HG03354 (cell line): Measurements from ENCODE around the gene CYTH4.

Experiments
- ATAC-seq: cut with Tn5 transposase; IDR thresholded peaks from one replicate; pipeline ENCODE4 v1.9.1; 2021; ENCODE audit warnings: mild to moderate bottlenecking; ENCODE audit not compliant: unreplicated experiment, poor library complexity, severe bottlenecking

CYTH4 gene

DNA sequence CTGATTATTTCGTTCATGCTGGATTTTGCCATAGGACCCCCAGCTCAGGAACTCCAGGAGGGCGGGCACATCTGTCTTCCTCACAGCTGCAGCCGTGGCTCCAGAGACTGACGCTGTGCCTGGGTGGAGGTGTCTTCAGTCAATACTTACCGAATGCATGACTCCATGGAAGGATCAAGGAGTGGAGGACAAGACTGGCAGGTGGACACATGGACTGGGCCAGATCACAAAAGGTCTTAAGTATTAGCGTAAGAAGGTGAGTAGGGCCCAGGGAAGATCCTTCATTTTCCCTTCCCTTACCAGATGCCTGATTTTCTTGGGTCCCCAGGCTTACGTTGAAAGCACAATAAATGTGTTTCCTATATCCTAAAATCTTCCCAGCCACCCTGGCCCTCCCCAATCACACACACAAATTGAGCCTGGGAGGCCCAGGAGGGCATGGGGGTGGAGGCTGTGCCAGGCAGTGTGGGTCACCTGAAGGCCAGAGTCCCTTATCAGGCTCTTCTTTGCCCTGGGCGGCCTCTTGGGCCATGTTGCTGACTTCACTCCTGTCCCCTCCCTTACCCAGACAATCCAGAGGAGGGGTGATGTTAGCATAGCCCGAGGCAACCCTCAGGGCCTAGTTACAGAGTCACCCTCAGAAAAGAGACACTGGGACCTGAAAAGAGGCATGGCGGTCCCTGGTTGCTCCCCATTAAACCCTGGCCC lies 56.4 kb downstream of the CYTH4 start:
- ATAC-seq, result no peak

DNA sequence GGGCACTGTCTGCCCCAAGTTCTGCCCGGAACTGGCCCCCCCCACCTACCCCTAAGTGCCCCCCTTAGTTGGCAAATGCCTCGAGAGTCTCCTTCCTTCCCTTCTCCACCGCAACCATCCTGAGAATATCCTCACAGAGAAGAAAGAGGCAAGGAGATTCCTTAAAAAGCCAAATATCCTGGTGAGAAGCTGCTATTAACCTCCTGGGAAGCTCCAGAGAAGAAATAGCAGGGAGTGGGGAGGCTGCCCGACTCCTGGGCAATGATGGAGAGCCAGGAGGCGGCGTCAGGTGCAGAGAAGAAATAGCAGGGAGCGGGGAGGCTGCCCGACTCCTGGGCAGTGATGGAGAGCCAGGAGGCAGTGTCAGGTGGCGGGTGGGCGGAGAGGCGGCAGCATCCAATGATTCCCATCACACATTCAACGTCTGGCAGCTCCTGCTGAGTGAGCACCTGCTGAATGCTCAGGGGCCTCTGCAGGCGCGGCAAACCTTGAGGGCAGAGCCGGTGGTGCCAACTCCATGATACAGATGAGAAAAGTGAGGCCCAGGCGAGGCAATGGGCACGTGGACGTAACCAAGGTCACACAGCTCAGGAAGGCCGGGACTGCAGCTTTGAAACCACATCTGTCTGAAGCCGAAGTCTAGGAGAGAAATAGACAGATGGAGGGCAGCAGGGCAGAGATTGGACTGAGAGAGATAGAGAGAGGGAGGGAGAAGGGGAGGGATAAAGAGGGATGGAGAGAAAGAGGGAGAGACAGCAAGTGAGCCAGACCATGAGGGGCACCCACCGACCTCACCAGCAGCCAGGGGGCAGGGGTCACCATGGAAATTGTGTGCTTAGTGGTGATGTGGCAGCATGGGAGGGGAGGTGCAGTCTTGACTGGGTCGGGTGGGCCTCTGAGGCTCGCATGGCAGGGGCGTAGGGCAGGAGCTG lies 58.3 kb downstream of the CYTH4 start:
- ATAC-seq, result no peak

DNA sequence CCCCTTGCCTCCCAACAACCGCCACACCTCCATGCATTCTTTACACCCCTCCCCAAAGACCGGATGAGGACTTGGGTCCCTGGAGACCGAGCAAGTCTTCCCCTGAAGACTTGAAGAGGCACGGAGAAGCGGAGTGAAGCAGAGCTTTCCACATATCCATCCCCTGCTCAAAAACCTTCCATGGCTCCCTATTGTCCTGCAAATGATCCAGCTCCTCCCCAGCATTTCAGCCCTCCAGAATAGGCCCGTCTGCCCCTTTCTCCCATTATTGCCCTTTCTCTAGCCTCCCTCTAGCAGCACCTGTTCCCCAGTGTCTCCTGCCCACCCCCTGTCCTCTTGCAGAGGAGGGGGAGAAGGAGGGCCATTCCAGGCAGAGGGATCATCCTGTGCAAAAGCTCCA lies 59.8 kb downstream of the CYTH4 start:
- no peak for ATAC-seq

- ATAC-seq, result no peak
Observed at GRCh38 chr22:37343348-37343747, 61.0 kb downstream of the CYTH4 start.

- ATAC-seq, result no peak
Observed at GRCh38 chr22:37343863-37344734, 61.8 kb downstream of the CYTH4 start.

GRCh38 chr22:37344735-37345449 lies 62.6 kb downstream of the CYTH4 start:
- no peak for ATAC-seq

DNA sequence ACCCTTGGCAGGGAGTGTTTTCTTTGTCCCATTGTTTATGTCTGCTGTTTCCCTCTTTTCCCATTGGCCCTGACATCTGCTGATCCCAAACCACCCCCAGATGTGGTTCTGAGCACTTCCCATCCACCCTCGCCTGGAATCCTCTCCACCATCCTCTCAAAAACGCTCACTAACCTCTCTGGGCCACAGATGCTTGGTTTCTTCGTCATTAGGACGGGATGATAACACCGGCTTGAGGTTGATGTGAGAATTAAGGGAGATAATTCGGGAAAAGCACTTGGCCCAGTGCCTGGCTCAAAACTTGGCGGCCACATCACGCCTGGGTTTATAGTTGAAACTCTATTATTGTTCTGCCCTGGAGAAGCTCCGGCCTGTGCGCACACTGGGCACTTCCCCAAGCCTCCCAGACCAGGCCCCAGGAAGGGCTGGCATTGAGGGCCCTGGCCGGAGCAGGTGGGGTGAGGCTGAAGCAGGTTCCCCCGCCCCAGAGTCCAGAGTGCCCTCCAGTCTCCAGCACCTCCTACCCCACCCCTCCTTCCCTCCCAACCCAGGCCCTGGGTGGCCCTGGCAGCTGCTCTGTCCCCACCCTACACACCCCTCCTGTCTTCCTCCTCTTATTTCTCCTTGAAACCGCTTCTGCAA lies 63.7 kb downstream of the CYTH4 start:
- ATAC-seq, result no peak

- no peak for ATAC-seq
Observed at GRCh38 chr22:37346505-37346895, 64.2 kb downstream of the CYTH4 start.

- ATAC-seq, result no peak
Observed at GRCh38 chr22:37349043-37349814, 66.9 kb downstream of the CYTH4 start.

GRCh38 chr22:37351232-37351631 lies 68.9 kb downstream of the CYTH4 start:
- ATAC-seq, result no peak

DNA sequence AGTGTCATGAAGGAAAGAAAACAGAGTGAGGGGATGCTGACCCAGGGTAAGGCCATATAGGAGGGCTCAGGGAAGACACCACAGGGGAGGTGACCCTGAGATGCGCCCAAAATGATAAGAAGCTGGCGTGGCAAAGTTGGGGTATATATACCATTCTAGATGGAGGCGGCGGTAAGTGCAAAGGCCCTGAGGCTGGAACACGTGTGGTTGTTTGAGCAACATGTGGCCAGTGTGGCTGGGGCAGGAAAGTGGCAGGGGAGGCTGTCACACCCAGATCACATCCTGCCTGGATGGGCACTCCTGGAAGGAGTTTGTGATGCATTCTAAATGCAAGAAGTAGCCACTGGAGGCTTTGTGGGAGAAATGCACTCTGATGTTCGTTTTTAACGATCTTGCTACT lies 70.2 kb downstream of the CYTH4 start:
- no peak for ATAC-seq

DNA sequence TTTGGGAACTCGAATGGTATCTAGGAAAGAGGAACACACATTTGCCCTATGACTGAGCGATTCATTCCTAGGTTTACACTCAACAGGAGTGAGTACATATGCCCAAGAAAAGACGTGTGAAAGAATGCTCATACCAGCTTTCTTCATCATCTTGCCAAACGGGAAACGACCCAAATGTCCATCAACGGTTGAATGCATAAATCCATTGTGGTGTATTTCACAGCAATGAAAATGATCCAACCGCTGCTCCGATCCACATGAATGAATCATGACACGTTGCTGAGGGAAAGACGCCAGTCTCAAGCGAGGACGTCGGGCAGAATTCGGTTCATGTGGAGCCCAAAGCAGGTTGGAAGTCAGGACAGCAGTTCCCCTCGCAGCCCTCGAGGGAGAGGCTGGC lies 71.5 kb downstream of the CYTH4 start:
- no peak for ATAC-seq

DNA sequence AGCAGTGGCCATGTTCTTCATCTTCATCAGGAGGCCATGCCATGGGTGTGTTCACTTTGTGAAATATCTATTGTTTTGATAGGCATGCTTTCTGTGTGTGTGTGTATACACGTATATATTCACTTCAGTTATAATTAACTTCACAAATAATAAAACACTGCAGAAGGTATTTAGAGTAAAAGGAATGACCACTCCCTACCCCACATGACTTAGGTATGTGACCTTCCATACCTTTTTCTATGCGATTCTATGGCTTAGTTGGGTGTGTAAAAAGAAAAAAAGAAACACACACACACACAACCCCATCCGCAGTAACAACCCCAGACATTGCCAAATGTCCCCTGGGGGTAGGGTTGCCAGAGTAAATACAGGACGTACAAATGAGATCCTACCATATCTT lies 72.0 kb downstream of the CYTH4 start:
- no peak for ATAC-seq

DNA sequence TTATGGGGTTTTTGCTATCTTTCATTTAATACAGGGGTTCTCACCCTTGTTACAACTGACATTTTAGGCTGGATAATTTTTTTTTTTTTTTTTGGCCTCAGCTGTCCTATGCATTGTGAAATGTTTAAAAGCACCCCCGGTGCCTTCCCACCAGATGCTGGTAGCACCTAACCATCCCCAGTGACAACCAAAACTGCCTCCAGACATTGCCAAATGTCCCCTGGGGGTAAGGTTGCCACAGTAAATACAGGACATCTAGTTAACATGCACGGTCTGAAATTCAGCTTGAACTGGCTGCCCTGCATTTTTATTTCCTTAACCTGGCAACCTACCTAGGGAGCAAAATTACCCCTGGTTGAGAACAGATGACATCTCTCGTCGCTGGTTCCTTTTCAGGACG lies 72.4 kb downstream of the CYTH4 start:
- no peak for ATAC-seq

GRCh38 chr22:37355174-37355573 lies 72.9 kb downstream of the CYTH4 start:
- ATAC-seq, result no peak

- no peak for ATAC-seq
Observed at GRCh38 chr22:37356922-37357321, 74.6 kb downstream of the CYTH4 start.

GRCh38 chr22:37357446-37358075 lies 75.3 kb downstream of the CYTH4 start:
- ATAC-seq, result no peak

DNA sequence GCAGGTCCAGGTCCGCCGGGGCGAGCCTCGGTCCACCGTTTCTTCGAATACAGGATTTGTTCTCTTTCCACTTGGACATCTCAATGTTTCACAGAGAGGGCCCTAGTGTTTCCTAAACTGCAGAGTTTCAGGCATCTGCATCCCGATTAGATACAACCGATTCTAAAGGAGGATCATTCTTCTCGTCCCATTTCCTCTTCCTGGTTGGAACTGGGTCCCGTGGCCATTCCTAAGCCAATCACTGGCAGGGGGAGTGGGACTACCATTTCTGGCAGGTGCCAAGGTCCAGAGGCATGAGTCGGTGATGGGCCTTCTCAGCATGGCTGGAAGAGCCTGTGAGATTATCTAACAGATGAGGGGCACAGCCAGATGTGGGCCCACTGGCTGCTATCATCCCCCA lies 76.1 kb downstream of the CYTH4 start:
- no peak for ATAC-seq
